GM20000 (cell line): ENCODE measurements around the gene USP31.
A peak's percentile ranks its signal among the peaks of the same experiment; 100 is the strongest.

Experiments used
- DNase-seq: peaks from one replicate; pipeline ENCODE4 v3.0.0; 2012; ENCODE audit warnings: low spot score
- TF ChIP-seq, protein P1 (sequence below): IDR thresholded peaks from 2 replicates; pipeline ENCODE4 v1.5.1; 2012; ENCODE audit warnings: mild to moderate bottlenecking, control low read depth; ENCODE audit errors: extremely low read depth, missing control alignments

Gene USP31

GRCh38 chr16:23060458-23061320, 88.6 kb downstream of the USP31 start:
- peak; percentile 70 for DNase-seq
- TF ChIP-seq, protein P1, sequence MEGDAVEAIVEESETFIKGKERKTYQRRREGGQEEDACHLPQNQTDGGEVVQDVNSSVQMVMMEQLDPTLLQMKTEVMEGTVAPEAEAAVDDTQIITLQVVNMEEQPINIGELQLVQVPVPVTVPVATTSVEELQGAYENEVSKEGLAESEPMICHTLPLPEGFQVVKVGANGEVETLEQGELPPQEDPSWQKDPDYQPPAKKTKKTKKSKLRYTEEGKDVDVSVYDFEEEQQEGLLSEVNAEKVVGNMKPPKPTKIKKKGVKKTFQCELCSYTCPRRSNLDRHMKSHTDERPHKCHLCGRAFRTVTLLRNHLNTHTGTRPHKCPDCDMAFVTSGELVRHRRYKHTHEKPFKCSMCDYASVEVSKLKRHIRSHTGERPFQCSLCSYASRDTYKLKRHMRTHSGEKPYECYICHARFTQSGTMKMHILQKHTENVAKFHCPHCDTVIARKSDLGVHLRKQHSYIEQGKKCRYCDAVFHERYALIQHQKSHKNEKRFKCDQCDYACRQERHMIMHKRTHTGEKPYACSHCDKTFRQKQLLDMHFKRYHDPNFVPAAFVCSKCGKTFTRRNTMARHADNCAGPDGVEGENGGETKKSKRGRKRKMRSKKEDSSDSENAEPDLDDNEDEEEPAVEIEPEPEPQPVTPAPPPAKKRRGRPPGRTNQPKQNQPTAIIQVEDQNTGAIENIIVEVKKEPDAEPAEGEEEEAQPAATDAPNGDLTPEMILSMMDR = peak; percentile 59

- DNase-seq = no peak
- TF ChIP-seq, protein P1 = no peak
Observed at GRCh38 chr16:23059433-23059832, 89.8 kb downstream of the USP31 start.

DNA sequence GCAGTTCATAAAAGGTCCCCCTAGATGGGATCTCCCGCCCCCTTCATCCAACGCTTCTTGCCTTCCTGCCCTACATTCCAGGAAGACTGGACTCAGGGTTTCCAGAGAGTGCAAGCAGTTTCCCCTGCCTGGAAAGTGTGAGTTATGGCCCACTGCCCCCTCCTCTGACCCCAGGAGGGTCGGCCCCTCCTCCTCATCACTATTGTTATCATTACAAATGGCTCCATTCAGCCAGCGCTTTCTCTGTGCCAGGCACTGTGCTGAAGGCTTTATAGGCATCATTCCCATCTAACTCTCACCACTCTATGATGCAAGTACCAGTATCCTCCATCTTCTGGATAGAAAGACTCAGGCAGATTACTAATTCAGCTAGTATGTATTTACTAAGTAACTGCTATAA, 90.7 kb downstream of the USP31 start:
- TF ChIP-seq, protein P1 = no peak
- no peak for DNase-seq

- TF ChIP-seq, protein P1 = no peak
- DNase-seq = no peak
Observed at GRCh38 chr16:23057013-23057596, 92.1 kb downstream of the USP31 start.

- TF ChIP-seq, protein P1 = no peak
- DNase-seq = no peak
Observed at GRCh38 chr16:23055481-23055880, 93.8 kb downstream of the USP31 start.

- DNase-seq = no peak
- TF ChIP-seq, protein P1 = no peak
Observed at GRCh38 chr16:23052908-23053580, 96.2 kb downstream of the USP31 start.

GRCh38 chr16:23052221-23052620, 97.0 kb downstream of the USP31 start:
- TF ChIP-seq, protein P1 = no peak
- DNase-seq = no peak
